NCI-H2029 (cell line): ENCODE results near the gene KLHL3.

Experiments used
- DNase-seq: peaks from one replicate; lab custom pipeline; 2025; lab: John Stamatoyannopoulos, UW

KLHL3 gene

DNA sequence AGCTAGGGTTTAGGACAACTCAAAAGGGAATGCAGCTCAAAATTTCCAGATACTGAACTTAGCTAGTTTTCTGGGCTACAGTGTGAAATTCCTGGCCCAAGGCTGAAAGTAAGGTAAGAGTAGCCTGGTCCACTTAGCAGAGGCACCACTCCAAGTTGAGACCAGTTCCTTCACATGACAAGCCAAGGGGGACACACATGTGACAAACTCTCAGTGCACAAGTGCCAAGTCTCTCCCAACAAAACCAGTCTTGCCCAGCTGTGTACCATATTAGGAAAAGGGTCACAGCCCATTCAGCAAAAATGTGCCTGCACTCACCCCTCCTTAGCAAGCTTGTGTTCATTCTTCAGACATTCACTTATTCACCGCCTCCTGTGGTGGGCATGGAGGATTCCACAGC is 27.8 kb downstream of the KLHL3 start:
- DNase-seq: peak; percentile 3

DNA sequence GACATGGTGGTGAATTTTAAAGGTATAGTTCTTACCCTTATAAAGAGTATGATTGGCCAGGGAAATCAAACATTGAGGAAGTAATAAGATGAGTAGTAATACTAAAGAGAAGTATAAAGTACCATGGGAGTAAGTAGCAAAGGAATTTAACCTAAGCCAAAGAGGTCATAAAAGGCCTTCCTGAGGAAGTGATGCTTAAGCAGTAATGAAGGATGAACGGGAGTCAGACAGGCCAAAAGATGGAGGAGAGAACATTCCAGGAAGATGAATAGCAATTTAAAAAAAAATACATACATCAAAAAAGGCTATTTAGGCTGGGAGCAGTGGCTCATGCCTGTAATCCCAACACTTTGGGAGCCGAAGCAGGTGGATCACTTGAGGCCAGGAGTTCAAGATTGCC is 29.0 kb downstream of the KLHL3 start:
- no peak for DNase-seq

DNA sequence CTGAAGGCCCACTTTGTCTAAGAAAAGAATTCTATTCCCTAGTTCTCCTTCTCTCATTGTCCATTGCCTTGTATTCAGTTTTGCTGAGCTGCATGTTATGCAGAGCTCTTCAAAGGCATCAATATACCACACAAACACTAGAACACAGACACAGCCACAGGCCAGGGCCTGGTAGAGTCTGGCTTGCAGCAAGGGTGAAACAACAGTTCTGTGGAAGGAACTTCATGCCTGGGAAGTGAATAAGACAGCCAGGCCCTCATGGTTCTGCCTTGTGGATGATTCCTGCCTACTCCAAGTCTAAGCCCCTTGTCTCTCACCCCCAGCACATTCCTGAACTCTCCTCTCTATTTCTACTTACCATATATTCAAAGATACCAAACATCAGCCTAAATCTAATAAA is 30.8 kb downstream of the KLHL3 start:
- no peak for DNase-seq

DNA sequence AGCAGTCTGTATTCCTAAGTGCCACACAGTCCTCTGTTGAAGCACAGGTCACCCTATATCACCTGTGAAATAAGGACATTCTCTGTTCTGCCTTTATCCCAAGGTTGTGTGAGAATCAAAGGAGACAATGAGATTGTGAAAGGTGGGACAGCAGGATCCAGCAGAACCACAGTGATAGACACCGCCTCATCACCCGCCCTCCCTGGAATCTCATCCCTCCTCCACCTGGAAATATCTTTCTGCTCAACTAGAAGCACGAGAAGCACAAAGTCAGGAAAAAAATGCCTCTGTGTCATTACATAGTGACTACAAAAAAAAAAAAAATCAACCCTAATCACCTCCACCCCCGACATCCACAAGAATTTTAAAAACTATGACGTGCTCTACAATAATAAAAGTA is 32.3 kb downstream of the KLHL3 start:
- DNase-seq: no peak

DNA sequence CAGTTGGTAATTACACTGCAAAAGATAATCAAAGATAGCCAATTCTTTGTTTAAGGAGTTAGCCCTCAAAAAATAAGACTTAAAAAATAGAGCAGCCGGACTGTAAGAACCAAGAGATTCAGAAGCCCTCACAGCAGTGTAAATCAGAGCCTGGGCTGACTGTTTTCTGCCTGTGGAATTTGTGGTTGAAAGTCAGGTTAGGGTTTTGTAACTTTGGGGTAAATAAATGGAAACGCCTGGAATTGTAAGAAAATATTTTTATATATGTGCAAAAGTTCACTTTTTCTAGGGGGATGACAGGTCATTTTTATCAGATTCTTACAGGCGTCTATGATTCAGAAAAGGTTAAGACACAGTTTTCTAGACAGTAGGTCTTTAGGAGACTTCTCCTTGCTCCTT is 35.6 kb downstream of the KLHL3 start:
- no peak for DNase-seq

DNA sequence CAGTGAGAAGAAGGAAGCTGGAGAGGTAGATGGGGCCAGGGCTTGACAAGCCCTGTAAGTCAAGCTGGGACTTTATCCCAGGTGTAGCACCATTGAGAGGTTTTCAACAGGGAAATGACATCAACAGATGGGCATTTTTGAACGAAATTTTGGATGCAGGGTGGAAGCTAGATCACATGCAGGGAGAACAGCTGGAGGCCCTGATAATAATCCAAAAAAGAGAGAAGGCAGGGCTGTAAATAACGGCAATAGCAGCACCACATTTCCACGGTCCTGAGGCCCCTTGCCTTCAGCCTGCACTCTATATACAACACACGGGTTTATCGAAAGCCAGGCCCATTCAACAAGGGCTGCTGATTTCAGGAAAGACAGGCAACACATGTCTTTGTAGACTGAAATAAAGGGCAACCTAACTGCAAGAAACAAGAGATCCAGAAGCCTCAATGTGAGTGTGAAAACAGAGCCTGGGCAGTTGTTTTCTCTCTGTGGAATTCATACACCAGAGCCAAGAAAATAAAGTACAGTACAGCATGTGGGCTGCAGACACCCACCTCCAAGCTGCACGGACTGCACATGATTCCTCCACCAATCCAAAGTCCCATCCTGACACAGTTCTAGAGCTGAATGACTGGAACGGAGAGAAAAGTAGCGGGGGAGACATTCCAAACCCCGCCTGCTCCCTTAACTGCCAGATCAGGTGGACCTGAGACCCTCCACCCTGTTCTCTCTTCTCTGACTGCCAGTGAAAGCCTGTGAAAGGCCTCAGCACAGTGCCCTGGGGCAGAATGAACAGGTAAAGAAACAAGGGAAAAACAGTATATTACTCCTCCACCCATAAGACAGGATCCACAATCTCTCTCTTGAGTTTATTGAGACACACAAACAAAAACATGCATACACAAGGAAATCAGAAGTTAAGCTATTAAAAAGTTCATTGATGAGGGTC is 36.3 kb downstream of the KLHL3 start:
- no peak for DNase-seq

DNA sequence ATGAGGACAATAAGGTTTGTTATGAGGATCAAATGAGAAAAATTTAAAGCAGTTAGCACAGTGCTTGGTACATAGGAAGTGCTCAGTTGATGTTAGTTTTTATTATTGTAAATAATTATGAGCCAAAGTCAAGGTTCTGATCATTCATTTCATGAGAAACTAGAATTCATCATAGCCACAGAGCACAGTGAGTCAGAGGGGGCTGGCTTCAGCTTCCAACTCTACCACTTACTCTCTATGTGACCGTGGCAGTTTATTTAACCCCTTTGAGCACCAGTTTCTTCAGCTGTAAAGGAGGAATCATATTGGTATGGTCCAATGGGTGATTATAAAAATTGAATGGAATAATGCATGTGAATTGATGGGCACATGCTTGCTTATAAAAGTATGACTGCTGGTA is 39.4 kb downstream of the KLHL3 start:
- no peak for DNase-seq

DNA sequence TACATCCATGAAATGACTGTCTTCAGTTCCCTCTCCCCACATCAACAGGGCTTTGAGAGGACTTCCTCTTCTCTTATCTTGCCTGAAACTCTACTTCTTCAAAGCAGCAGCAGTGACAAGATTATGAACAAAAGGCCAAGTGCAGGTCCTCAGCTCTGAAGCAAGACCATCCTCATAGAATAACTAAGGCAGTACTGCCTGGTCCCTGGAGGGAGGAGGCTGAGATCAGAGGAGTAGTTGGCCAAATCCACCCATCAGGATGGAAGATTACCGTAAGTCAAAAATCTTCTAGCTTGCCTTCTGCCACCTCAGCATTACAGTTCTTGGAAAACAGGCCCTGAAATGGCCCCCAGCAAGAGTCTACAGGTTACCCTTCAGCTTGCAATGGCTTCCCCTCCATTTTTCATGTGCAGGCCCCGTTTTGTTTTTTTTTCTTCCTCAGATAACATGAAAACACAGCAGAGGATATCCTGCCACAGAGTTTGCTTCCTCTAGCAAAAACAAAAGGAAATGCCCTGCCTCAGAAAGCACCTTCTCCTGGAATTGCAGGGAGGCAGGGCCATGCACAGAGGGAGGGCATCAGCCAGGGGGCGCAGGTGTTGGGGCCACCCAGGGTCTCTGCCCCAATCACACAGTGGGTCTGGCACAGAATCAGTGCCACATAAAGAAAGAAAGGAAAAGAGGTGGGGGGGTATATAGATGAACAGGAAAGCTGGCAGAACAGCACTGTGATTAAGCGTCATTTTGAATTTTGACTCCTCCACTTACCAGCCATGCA is 40.0 kb downstream of the KLHL3 start:
- no peak for DNase-seq

DNA sequence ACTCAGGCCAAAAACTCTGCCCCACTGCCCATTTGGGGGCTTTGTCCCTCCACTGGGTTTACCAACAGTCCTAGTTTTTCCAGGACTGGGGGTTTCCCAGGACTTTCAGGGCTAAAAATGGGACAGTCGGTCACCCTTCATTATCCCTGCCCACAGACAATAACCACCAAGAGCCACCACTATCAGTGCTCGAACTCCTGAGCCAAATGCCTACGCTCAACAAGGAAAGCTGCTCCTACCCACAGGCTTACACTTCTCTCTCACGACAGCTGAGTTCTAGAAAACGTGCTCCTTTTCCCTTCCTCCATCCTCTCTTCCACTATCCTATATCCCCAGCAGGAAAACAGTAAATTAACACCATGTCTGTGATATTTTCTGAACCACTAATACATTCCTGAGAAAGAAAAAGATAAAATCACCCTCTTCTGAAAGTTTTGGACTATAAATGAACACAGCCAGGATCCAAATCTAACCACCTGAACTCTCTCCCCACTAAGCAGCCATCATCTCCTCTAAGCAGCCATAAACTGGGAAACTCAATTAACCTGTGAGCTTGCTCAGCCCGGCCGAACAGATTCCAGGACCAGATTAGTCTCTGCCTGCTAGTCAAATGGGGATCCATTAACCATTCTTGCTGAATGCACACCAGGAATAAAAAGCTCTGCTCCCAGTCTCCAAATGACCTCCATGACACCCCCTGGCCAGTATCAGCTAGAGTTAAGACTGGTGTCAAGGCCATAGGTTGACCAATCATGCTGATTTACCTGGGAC is 41.8 kb downstream of the KLHL3 start:
- DNase-seq: no peak

DNA sequence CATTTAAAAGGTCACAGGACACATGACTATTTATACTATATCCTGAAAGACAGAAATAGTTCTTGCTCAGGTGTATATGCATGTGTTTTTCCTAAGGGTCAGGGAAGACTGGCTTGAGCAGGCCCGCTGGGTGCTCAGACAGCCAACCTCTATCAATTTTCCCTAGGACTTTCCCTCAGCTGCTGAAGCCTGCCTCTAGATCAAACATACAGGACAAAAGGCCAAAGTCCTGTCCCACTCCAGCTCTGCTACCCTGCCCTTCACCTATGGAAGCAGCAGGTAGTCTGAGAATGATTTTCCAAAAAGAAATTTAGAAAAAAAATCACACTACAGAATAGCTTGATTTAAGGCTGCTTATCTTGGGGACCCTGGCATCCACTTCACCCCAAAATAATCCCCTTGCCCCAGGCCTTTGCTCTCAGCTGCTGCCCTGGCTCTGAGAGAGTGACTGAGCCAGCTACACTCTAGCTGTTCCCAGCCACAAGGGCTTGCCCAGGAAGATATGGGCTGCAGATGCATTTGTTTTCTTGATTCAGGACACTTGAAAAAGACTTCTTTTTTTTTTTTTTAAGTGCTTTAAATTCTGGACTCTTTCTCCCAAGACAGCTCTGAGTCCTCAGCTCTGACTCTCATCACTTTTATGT is 42.5 kb downstream of the KLHL3 start:
- DNase-seq: no peak

DNA sequence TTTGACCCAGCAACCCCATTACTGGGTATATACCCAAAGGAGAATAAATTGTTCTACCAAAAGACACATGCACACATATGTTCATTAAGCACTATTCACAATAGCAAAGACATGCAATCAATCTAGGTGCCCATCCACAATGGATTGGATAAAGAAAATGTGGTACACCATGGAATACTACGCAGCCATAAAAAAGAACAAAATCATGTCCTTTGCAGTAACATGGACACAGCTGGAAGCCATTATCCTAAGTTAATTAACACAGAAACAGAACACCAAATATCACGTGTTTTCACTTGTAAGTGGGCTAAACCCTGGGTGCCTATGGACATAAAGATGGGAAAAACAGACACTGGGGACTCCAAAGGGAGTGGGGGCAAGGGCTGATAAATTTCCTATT is 46.6 kb downstream of the KLHL3 start:
- DNase-seq: no peak

DNA sequence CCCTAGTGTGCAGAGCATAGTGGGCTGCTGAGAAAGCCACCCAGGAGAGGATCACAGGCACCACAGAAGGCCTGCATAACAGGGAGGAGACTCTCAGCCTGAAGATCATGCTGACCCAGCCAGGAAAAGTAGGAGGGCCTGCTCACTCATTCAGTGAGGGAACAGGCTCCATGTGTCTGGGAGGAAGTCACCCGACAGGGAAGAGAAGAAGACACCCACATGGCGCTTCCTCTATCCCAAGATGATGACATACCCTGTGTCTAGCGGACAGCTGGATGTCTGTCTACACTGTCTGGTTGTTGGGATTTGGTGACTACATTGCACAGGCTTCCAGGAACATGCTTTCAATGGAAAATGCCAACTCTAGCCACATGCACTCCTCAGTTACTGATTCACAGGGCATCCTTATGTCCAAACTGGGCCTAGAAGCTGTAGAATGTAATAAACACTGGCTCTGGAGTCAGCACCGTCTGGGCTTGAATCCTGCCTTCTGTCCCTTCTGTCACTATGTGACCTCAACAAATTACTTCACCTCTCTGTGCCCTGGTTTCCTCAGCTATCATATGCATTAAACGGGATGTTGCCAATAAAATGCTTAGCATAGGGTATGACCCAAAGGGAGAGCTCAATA is 47.6 kb downstream of the KLHL3 start:
- DNase-seq: no peak

DNA sequence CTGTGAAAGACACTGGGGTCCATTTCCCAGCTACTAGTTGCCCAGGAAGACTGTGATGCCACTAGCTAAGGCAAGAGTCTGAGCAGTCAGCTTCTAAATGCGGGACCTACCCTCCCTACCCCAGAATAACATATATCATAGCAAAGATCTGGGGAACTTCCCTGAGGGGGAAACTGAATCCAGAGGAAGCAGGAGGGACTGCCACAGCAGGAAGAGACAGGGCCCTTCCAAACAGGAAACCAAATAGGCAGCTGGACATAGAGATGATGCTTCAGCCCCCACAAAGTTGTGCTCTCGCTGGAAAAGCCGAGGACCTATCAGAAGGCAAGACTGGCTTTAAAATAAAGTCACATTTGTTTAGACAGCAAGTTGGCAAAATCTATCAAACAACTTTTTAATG is 51.1 kb downstream of the KLHL3 start:
- no peak for DNase-seq

DNA sequence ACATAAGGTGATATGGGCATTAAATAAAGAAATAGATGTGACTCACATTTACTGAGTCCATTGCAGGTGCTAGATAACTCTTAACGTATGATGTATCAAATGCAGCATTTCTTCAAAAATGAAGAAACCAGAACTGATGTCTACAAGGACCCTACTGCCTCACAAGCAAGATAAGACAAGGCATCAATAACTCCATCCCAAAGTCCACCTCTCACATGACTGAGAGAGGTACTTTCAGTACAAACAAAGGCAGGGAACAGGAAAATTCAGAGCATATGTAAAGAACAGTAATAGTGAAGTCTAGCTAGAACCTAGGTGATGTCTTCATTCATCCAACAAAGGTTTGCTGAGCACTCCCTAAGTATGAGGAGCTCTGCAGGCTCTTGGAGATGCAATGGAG is 54.7 kb downstream of the KLHL3 start:
- DNase-seq: no peak

DNA sequence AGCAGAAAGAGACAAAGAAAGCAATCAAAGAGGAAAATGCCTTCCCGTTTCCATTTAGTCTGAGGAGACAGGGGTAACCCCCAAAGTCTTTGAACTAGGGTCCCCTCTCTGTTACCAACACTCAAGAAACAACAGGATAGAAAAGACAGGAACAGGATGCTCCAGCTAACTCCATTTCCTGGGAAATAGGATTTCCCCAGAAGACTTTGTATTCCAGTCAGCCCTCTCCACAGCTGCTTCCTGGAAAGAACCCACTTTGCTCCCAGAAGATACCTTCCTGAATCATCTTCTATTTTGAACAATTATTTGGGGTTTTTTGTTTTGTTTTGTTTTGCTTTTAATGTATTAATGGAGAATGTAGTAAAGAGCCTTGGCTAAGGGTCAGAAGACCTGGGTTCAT is 56.0 kb downstream of the KLHL3 start:
- no peak for DNase-seq

DNA sequence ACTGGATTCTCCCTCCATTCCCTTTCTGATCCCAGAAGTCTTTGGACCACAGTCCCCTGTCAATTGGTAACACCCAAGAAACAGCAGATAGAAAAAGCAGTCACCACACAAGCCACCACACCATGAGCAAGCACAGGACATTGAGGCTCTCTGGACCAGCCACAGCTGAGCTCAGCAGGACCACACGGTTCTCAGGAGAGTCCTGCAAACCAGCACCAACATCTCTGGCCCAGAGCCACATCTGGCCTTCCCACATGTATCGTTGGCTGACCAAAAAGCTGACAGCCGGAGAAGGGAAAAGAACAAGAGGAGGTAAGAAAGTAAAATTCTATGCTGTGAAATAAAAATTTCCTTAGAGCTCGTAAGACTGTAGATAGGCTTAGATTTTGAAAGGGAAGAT is 56.7 kb downstream of the KLHL3 start:
- DNase-seq: no peak

DNA sequence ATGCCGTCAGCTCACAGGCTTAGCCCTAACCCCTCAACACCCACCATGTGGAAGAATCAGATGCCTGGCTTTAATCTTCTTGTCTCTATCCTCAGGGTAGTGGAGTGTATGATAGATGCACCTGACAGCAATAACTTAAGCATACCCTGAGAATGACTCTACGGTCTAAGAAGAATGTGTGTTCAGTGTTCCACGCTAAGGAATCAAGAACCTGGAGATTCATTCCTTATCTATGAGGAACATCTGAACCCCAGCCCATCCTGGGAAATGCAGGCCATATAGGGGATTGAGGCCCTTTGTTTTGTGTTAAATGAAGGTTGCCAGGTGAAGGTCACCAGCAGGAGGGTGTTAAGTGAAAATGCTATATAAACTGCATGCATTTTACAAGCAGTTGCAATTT is 63.0 kb downstream of the KLHL3 start:
- no peak for DNase-seq

DNA sequence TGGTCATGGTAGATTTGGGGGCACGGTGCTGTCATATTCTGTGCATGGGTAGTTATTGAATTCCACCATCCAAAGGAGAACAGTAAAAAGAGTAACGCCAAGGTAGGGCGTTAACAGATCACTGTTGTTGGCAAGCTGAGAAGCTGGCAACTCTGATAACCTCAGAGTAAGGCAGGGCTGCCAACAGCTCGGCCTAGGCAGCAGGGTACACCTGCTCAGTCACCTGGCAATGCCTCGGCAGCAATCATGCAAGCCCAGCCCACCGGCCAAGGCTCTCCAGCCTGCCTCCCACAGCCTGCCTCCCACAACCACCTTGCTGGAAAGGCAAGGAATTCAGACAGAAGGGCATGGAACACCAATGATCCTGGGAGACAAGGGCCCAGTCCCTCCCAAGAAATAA is 63.9 kb downstream of the KLHL3 start:
- DNase-seq: peak; percentile 49

DNA sequence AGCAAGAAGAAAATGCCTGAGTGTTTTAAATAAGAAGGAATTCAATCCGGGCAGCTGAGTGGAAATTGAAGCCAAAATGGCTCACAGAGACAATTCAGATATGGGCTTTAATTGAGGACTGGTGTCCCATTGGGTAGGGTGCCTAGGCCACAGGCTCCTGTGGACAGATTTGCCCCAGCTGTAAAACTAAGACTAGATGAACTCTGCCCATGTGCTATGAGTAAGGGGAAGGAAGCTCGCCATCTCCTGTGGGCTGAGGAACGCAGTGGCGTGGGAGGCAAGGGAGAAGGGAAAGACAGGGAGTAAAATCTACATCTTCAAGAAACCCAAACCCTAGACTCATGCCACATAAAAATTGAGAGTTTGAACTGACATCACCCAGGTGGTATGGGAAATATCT is 66.1 kb downstream of the KLHL3 start:
- DNase-seq: no peak

DNA sequence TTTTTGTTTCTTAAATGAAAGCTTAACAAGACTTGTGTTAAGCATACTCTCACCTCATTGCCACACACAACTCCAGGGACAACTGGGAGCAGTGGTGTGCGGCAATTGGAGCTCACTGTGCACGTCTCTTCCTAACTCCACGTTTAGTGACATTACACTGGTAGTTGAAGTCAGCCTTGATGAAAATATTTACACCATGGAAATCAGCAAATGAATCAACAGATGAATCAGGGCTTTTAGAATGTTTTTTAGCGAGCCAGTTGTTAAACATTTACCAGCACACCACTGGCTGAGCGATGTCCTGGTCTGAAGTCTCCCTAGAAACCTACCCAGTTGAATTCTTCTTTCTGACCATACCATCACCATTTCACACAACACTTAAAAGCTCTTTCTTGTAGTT is 67.3 kb downstream of the KLHL3 start:
- no peak for DNase-seq

DNA sequence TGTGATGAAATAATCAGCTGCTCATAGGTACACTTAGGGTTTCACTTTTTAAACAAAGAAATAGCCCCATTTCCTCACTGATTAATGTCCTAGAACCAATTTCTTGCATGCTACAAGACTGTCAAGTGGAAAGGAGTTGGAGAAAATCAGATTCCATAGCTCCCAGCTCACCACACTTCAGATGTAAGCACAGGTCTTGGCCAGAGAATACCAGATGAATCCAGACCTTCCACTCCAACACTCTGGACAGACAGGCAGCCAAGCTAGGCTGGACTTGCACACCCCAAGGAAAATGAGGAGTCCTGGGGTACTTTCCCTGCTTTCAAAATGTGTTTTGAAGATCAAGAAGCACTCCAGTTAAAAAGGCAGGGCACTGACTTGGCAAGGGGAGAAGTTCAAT is 68.5 kb downstream of the KLHL3 start:
- DNase-seq: no peak

DNA sequence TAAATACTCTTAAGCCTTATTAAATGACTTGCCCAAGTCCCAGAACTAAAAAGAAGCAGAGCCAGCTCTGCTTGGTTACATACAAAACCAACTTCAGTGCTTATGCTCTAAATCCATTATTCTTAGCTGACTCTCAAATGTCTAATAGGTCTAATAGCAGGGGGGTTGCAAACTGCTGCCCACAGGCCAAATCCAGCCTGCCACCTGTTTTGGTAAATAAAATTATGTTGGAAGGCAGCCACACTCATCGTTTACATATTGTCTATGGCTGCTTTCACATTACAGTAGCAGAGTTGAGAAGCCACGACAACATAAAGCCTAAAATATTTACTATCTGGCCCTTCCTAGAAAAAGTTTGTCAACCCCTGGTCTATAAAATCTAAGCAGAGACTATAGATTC is 69.0 kb downstream of the KLHL3 start:
- DNase-seq: peak; percentile 2
